ENCODE measurements around the gene IFNA2.

The IFNA2 gene

DNA sequence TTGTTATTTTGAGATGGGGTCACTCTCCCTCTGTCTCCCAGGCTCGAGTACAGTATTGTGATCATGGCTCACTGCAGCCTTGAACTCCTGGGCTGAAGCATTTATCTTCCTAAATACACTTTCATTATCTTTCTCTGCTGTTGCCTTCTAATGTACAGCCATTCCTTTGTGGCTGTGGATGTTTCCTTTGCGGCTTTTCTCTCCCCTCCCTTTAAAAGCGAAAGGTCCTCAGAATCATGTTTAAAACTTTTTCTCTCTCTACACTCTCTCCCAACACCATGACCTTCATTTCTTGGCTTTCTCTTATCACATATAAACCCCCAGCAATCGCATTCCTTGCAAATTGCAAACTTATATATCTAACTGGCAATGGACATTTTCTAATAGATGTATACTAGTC, 1.6 kb downstream of the IFNA2 start:
- TF ChIP-seq CREB1 (IDR thresholded peaks at IDR 0.05; ENCODE audit: low read depth) = no peak
- TF ChIP-seq, protein P1, sequence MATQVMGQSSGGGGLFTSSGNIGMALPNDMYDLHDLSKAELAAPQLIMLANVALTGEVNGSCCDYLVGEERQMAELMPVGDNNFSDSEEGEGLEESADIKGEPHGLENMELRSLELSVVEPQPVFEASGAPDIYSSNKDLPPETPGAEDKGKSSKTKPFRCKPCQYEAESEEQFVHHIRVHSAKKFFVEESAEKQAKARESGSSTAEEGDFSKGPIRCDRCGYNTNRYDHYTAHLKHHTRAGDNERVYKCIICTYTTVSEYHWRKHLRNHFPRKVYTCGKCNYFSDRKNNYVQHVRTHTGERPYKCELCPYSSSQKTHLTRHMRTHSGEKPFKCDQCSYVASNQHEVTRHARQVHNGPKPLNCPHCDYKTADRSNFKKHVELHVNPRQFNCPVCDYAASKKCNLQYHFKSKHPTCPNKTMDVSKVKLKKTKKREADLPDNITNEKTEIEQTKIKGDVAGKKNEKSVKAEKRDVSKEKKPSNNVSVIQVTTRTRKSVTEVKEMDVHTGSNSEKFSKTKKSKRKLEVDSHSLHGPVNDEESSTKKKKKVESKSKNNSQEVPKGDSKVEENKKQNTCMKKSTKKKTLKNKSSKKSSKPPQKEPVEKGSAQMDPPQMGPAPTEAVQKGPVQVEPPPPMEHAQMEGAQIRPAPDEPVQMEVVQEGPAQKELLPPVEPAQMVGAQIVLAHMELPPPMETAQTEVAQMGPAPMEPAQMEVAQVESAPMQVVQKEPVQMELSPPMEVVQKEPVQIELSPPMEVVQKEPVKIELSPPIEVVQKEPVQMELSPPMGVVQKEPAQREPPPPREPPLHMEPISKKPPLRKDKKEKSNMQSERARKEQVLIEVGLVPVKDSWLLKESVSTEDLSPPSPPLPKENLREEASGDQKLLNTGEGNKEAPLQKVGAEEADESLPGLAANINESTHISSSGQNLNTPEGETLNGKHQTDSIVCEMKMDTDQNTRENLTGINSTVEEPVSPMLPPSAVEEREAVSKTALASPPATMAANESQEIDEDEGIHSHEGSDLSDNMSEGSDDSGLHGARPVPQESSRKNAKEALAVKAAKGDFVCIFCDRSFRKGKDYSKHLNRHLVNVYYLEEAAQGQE (IDR thresholded peaks at IDR 0.05; ENCODE audit: low read depth) = no peak
- no peak for TF ChIP-seq TCF12 (IDR thresholded peaks at IDR 0.05; ENCODE audit: low read depth)
- TF ChIP-seq TAF1 (IDR thresholded peaks at IDR 0.05; ENCODE audit: low read depth) = no peak
- TF ChIP-seq MAX (IDR thresholded peaks at IDR 0.05) = no peak
- no peak for TF ChIP-seq EGR1 (IDR thresholded peaks at IDR 0.05)
- TF ChIP-seq CEBPB (IDR thresholded peaks at IDR 0.05) = no peak
- no peak for TF ChIP-seq TEAD4 (IDR thresholded peaks at IDR 0.05)
- no peak for TF ChIP-seq EP300 (IDR thresholded peaks at IDR 0.05; ENCODE audit: borderline replicate concordance)
- TF ChIP-seq YY1 (IDR thresholded peaks at IDR 0.05; ENCODE audit: low read depth) = no peak
- TF ChIP-seq FOXM1 (IDR thresholded peaks at IDR 0.05; ENCODE audit: borderline replicate concordance, low read depth) = no peak
- no peak for TF ChIP-seq ZBTB7A (IDR thresholded peaks at IDR 0.05; ENCODE audit: low read depth)
- no peak for TF ChIP-seq NFIC (IDR thresholded peaks at IDR 0.05)
- TF ChIP-seq RAD21 (IDR thresholded peaks at IDR 0.05; ENCODE audit: low read depth) = no peak
- no peak for TF ChIP-seq USF1 (IDR thresholded peaks at IDR 0.05)

- TF ChIP-seq TEAD4 (IDR thresholded peaks at IDR 0.05) (no peak), YY1 (IDR thresholded peaks at IDR 0.05; ENCODE audit: low read depth) (no peak), RAD21 (IDR thresholded peaks at IDR 0.05; ENCODE audit: low read depth) (no peak)
- TF ChIP-seq, protein P1 (IDR thresholded peaks at IDR 0.05; ENCODE audit: low read depth) = no peak
These were observed 3.5 kb downstream of the IFNA2 start for GRCh38 chr9:21381448-21382339.

DNA sequence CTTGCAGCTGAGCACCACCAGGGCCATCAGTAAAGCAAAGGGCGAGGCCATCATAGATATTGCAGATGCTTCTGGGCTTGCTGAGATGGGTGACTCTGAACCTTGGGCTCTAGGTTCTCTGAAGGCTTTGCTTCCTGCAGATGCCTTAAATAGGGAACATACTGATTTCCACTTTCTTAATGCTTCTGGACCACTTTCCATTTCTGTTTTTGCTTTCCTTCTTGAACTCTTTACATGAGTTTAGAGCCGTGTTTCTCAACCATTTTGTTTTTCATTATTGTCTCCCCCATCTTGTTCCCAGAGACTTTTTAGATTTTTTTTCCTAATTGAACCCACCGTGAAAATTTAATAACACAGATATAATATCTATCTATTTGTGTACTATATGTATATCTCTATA, 17.2 kb downstream of the IFNA2 start, which contains the start of gene IFNA13:
Gene IFNA13, minus strand, starts transcription at position 101 of the 400 bp plus-strand sequence. Its CDS starts 47 bp downstream, at position 54.
- TF ChIP-seq EP300 (IDR thresholded peaks at IDR 0.05; ENCODE audit: borderline replicate concordance) = no peak
- TF ChIP-seq TAF1 (IDR thresholded peaks at IDR 0.05; ENCODE audit: low read depth) = no peak
- no peak for TF ChIP-seq ZBTB7A (IDR thresholded peaks at IDR 0.05; ENCODE audit: low read depth)
- TF ChIP-seq CEBPB (IDR thresholded peaks at IDR 0.05) = no peak
- no peak for TF ChIP-seq TEAD4 (IDR thresholded peaks at IDR 0.05)

DNA sequence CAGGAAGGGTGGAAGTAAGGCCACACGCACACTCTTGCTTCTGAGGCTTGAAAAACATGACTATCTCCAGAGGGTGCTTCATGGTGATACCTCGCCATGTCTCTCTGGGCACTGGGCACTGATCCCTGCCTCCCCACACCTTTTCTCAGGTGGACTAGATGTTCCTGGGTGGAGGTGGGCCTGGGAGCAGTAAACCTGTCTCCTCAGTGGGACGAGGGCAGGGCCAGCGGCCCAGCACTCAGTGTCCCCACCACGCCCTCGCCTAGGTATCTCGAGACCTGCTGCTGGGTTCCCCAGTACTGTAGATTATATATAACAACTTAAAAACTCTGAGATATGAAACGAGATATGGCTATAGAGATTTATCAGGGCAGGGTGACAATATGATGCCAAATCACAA, 22.9 kb downstream of the IFNA2 start:
- TF ChIP-seq ZBTB7A (IDR thresholded peaks at IDR 0.05; ENCODE audit: low read depth) (no peak), TAF1 (IDR thresholded peaks at IDR 0.05; ENCODE audit: low read depth) (no peak), CREB1 (IDR thresholded peaks at IDR 0.05; ENCODE audit: low read depth) (no peak), EP300 (IDR thresholded peaks at IDR 0.05; ENCODE audit: borderline replicate concordance) (no peak), FOXM1 (IDR thresholded peaks at IDR 0.05; ENCODE audit: borderline replicate concordance, low read depth) (no peak), TEAD4 (IDR thresholded peaks at IDR 0.05) (no peak), MAX (IDR thresholded peaks at IDR 0.05) (no peak), USF1 (IDR thresholded peaks at IDR 0.05) (no peak), TCF12 (IDR thresholded peaks at IDR 0.05; ENCODE audit: low read depth) (no peak), RAD21 (IDR thresholded peaks at IDR 0.05; ENCODE audit: low read depth) (no peak), NFIC (IDR thresholded peaks at IDR 0.05) (no peak), EGR1 (IDR thresholded peaks at IDR 0.05) (no peak)
- TF ChIP-seq, protein P1 (IDR thresholded peaks at IDR 0.05; ENCODE audit: low read depth) = no peak
